HK-2 (cell line): ENCODE measurements around the gene EXOC4.

ENCODE experiments used
- DNase-seq: peaks from one replicate; pipeline ENCODE4 v3.0.0-alpha.2; 2018; ENCODE audit not compliant: unreplicated experiment

Gene EXOC4

DNA sequence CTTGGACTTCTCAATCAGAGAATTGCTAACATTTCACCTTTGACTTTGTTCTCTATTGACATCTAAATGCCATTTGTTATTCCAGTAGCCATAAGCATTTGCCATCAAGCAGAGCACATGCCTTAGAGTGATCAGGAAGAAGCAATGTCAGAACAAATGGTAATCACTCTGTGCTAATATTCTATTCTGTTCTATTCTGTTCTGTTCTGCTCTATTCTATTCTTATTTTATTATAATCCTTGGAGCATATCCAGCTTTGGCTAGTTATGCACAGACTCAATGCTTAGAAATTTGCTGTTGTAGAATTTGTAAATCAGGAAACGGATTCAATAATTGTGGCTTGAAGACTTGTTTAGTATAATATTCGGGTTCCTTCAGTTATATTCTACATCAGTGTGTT lies 175.4 kb downstream of the EXOC4 start:
- DNase-seq: no peak

DNA sequence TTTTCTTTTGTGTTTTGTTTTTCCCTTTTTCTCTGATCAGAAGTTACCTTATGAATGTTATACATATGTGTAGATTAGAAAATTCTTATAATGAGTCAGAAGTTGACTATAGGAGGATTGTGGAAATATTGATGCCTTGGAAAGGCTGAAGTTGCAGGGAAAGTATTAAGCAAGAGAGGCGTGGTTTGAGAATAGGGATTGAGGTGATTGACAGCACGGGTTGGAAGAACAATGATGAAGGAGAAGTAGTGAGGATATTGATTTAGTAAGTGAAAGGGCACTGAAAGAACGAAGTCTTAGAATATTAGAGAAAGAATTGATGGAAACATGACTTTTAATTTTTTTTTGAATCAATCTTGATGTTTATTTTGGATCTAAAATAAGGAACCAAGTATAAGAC lies 176.0 kb downstream of the EXOC4 start:
- no peak for DNase-seq

DNA sequence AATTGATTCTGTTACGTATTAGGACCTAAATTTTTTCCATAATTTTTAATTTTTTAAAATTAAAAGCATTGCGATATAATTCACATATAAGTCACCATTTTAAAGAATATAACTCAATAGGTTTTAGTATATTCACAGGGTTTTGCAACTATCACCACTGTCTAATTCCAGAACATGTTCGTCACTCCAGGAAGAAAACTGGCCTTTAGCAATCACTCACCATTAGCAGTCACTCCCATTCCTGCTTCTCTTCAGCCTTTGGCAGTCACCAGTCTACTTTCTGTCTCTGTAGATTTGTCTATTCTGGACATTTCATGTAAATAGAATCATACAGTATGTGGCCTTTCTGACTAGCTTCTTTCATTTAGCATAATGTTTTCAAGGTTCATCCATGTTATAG lies 176.5 kb downstream of the EXOC4 start:
- no peak for DNase-seq

DNA sequence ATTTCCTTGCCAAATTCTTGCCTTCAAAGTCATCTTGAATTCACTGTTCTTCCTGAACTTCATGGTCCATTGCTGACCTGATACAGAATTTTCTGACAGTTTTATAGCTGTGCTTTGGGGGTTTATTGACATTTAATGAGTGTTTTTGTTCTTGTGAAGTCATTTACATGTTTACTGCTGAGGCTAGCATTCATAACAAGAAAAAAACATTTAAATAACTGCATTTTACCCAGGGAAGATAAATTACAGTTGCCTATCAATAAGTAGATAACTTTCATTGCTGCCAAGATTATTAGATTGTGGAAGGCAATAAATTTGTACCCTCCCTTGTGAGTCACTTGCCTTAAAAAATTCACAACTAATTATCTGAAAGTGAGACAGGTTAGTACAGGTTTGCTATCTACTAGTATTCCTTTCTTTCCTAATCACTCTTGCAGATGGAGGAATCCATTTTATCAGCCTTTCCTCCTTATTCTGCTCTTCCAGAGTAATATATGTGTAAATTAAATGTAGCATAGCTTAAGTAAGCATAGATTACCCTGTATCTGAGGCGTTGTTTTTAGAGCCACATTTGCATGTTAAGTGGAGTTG lies 178.4 kb downstream of the EXOC4 start:
- no peak for DNase-seq

DNA sequence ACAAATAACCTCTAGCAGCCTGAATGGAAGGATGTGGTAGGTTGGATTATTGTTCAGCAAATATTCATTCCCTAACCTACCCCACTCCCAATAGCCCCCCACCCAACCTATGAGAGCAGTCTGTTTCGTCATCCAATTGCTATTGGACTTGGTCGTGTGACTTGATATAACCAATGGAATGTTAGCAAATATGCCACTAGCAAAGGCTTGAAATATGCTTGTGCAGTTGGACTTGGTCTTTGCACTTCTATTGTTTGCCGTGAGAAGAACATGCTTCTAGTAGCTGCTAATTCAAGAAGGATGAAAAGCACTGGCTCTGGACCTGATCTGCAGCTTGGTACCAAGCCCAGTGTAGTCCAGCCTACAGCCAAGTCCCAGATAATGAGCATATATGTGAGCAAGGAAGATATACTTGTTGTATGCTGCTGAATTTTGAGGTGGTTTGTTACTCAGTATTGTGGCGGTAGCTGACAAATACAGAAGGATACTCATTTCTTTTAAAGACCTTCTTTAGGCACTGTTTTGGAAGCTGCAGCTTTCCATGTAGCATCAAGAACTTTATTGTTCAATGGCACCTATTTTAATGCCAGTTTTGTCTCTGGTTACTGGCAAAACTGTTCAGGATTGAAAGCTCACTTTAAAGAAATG lies 180.4 kb downstream of the EXOC4 start:
- DNase-seq: no peak

DNA sequence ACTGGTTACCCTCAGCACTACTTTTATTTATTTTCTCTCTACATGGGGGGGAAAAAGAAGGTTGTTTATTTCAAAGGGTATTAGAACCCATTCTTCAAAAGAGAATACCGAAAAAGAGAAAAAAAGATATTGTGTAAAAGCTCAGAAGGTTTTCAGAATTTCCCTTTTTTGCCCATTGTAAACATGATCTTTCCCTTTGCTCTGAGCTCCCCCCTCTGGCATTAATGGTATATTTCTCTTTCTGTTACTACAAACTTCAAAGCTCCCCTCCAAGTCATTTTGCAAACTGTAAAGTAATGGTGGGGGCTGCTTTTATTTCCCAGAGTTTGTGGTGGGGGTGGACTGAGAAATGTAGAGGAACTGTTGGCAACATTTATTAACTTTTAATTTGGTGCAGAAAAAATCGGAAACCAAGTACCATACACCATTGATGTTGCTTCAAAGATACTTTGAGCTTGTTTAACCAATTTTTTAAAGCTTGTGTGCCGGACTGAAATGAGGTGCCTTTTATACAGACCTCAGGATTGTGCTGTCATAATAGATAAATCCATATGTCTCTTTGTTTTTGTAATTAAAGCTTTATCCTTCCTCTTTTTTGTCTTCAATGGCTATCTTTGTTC lies 181.5 kb downstream of the EXOC4 start:
- DNase-seq: no peak

DNA sequence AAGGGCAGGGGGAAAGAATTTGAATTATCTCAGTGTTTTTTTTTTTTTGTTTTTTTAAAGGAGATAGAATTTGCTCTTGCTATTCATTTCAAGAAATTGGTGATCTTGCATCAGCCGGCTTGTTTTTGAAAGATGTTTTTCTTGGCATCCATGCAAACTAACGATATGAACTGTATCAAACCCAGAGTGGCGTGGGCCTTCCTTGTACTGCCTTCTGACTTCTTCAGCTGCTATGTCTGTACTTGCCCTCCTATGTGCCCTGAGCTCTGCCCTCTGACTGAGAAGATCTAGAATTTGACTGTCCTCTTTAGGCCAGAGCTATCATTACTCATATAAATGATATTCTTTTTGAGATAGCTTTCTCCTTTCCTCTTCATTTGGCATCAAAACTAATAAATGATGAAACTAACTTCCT lies 183.1 kb downstream of the EXOC4 start:
- DNase-seq: no peak

DNA sequence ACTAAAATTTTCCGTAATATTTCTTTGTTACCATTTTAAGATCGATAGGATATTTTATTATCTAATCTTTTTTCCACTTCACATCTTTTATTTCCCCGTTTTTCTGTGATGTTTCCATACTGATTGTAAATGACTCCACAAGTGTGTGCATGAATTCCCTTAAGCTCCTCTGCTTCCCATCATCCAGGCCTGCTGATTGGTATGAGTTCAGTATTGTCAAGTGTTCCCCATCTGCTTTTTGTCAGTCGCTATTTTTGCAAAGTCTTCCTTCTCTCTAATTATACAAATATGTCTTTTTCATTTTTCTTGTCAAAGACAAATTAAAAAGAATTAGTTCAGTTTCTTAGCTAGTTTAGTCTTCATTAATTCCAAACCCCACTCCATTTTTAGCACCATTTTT lies 184.7 kb downstream of the EXOC4 start:
- DNase-seq: no peak

DNA sequence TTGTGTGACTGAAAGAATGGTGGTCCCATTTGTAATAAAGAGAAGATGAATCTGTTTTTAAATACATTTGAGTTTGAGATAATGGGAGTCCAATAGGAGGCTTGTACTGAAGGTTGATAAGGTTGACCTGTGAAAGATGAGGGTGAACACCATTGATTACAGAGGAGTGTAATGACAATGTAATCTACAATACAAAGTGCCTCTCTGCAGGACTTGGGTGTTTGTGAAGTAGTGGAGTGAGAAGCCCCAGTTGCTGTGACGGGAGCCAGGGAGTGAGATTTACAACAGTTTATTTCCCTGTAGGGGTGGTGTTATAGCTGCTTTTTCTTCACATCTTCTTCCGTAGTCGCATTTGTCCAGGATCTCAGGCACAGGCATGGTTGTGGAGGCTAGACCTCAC lies 189.9 kb downstream of the EXOC4 start:
- DNase-seq: no peak

DNA sequence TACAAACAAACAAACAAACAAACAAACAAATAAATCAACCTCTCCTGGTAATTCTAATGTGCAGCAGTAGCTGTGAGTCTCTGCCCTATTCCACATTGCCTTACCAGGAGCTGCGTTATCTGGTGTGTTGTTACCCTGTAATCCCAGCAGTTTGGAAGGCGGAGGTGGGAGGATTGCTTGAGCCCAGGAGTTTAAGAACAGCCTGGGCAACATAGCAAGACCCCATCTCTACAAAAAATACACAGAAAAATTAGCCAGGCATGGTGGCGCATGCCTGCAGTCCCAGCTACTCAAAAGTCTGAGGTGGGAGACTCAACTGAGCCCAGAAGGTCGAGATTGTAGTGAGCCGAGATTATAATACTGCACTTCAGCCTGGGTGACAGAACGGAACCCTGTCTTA lies 192.7 kb downstream of the EXOC4 start:
- DNase-seq: no peak

DNA sequence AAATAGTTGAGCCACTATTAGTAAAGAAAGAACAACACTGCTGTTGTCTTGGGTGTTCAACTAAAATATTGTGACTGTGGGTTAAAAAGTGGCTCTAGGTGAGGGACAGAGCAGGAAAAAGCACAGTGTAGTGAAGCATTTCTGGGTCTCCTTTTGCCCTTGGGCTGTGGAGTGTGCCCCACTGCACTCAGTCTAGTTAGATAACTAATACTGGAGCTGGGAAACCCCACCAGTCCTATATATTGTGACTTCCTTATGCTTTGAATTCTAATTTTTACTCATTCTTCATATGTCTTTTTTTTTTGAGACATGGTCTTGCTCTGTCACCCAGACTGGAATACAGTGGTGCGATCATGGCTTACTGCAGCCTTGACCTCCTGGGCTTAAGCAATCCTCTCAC lies 195.1 kb downstream of the EXOC4 start:
- DNase-seq: no peak

DNA sequence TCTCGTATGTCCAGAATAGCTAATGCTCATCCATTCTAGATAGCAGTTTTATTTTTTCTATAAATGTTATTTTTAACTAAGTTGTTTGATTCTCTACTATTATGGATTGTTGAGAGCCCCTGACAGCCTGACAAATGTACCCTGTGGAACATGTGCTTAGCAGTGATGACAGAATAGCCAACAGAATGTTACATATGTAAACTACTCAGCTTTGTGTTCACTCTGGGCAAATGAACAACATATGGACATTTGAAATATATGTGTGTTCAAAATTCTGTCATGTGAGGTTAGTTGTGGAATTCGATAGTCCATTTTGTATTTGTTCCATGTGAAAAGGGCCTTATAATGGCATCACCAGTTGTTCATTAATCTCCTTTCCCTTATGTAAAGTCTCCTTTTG lies 199.7 kb downstream of the EXOC4 start:
- DNase-seq: no peak

DNA sequence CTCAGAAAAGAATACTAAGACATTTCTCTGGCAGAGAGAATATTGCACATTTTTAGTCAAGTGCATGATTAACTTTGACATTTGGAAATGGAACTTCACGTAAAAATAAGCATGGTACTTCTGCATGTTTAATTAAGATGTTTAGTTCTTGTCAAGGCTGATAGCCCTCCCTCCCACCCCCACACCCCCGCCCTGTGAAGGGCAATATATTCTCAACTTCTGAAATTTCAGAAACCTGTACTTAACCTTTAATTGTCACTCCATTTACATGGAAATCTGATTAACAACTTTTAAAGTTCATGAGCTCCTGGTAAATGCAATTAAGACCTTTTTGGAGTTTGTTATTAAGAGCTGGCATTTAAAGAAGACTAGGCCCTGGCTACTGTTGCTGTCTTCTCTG lies 205.8 kb downstream of the EXOC4 start:
- DNase-seq: no peak

DNA sequence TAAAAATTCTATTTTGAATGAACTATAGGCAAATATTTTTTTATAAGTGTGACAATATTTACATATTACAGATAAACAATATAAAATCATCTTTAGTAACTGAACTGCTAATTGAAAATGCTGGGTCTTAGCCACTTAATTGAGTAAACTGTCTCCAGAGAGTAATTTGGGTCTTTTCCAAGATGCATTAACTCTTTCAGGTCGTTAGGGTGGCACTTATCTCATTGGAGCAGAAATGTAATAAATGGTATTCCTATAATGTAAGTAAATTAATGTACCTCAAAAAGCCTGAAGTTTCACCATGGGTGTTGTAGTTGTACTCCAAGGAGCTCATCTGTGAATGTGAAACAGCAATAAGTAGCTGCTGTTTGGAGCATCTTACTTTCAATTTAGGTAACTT lies 208.5 kb downstream of the EXOC4 start:
- no peak for DNase-seq

DNA sequence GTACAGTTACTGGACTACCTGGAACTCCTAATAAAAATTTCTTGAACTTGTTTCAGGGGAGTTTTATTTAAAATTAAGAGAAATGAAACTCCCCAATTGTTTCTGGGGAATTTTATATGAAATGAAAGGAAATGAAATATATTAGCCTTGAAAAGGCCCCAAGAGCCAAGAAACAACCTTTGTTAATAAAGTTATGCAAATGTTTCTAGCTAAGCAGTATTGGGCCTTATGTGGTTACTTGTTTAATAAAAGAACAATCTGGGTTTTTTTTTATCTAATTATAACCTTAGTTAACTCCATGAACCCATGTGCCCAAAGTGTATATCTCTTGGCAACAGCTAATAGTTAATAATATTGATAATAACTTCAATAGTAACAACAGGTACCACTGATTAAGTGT lies 222.8 kb downstream of the EXOC4 start:
- DNase-seq: no peak

DNA sequence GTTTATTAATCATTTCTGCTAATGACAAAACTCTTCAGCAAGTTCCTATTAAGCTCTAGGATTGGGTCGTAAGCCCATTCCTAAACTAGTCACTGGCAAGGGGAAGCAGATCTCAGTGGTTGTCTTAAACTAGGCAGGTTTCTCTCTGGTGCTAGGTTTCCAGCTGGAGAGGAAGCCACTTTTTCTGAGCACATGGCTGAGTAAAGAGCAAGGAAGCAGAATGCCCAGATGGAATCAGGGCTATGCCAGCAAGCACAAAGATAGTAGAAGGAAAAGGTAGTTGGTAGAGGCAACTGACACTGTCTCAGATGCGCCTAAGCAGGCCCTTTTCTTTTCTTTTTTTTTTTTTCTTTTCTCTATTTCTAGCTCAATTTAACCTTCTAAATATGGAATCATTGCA lies 224.9 kb downstream of the EXOC4 start:
- DNase-seq: no peak

DNA sequence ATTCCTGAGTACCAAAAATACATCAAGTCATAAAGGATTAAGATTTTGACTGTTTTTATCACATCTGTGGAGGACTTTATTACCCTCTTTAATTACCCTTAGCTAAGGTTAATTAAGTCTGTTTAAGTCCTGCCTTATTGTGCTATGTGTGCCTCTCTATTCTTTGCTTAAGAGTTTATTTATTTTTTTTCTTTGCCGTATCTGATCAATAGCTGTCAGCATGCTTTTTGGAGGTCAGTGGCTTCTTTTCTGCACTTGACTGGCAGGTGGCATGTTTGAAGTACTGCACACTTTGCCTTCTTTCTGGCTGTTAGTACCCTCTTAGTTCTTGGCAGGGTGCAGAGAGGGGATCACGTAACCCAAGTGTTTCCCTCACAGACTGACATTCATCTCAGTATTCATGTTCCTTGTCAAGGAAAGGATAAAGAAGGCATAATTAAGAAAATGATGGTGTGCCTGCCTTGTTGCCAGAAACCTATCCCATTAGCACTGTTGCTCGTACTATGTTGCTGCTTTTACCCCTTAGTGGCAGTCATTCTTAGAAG lies 225.8 kb downstream of the EXOC4 start:
- no peak for DNase-seq

DNA sequence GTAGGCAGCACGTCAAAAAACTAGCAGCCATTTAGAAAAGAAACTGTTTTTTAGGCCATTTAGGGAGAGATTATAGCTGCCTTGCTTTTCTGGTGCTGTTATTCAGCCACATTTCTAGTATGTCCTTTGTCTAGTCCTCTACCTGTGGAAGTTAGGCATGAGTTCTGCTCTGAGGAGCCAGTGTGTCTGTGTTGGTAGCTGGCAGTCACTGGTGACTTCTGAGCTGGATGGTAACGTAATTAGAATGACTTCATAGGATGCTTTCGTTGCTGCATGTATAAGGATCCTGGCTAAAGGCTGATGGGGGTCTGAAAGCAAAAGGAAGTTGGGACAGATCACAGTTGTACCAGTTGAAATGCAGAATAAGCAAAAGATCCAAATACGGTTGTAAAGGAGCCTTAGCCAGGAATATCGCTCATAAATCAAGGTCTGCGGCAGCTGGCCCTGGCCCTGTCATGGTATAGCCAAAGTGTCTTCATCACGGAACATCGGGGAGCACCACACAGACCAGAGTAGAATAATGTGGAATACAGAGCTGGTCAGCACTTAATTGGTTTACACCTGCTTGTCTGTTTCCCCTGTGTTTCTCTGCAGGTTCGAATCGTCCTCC lies 226.7 kb downstream of the EXOC4 start:
- no peak for DNase-seq

DNA sequence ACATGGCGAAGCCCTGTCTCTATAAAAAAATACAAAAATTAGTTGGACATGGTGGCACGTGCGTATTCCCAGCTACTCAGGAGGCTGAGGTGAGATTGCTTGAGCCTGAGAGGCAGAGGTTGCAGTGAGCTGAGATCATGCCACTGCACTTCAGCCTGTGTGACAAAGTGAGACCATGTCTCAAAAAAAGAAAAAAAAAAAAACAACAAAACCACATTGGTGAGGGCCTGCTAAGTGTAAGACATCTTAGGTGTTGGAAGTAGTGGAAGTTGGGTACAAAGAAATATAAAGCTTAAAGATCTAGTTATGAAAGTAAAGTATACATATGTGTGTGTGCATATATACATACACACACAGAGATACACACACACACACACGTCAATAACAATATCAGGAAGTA lies 228.0 kb downstream of the EXOC4 start:
- DNase-seq: no peak

DNA sequence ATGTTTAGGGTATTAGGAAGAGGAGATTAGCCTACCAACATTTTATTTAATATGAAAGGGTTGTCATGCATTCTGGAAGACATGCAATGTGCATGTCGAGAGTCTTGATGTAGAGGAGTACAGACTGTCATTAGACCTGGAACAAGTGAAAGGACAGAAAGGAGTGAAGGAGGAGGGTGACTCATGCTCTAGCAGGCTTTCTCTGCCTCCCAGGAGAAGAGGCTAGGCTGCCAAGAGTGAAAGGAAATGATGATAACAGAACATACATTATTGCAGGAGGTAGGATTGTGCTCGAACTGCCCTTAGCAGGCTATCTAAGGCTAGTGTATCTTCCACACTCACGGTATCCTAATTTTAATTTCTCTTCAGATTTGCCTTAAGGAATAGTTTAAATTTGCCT lies 228.8 kb downstream of the EXOC4 start:
- peak; percentile 7 for DNase-seq

DNA sequence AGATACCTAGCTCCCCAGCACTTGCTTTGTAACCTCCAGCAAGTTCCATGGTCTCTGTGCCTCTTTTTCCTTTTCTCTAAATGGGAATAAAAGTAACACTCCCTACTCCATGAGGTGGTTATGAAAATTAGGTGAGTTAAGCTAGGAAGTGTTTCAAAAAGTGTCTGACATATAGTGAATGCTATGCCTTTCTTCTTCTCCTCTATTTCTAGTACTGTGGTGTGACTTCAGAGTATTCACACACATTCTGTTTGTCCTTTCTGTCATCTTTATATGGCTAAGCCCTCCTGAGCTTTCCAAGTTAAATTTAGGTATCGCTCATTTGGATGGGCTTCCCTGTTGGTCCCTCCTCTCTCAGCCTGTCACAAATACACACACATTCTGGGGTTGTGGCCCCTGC lies 229.7 kb downstream of the EXOC4 start:
- no peak for DNase-seq

DNA sequence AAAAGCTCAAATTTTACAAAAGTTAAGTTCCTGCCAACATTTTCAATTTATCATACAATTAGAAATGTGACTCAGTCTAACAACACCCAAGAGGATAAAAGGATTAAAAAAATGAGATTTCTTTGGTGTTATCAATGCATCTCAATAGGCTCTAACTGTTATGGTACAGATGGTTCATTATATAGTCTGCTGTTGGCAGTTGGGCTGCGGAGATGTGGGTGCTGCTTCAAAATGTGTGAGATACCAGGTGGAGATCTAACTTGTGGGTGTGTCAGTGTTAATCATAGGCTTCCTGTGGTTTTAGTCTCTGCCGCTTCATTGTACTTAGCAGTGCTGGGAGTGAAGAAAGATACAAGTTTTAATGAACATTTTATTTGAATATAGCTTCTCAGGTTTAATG lies 231.2 kb downstream of the EXOC4 start:
- no peak for DNase-seq

DNA sequence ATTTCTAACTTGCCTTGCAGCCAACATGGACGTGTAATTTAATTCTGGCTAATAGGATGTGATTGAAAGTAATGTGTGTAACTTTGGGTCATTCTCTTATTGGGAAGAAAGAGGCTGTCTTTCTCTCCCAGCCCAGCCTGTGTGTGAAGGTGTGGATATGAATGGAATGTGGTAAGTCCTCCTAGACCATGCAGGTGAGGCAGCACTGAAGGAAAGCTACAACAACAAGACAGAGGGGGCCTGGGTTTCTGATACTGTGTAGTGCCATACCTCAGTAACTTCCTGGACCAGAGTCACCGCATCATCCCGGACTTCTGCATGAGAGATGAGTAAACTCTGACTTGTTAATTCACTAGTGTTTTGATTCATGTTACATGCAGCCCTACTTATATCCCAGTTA lies 237.0 kb downstream of the EXOC4 start:
- DNase-seq: no peak
